Esophagus squamous epithelium (tissue), 4 donors: ENCODE results near the gene KIAA2012.

Experiments used
- POLR2A ChIP-seq, 4 donors: fragments of 450-650 bp; IDR thresholded peaks; one replicate each; pipeline ENCODE4 v1.6.1; 2017; ENCODE audit warnings: antibody characterized with exemption in 4 of 4, mild to moderate bottlenecking in 4 of 4, moderate library complexity in 3 of 4
- TF ChIP-seq, protein P1 (sequence below), 6 experiments: fragments of 450-650 bp in 4 of 6; fragments of 200-600 bp in 2 of 6; sonication (generic) in 2 of 6; IDR thresholded peaks; one replicate each; pipeline ENCODE4 v1.5.1; 2016 to 2019; ENCODE audit warnings: antibody characterized with exemption in 6 of 6, mild to moderate bottlenecking in 4 of 6, moderate library complexity in 4 of 6

DNA sequence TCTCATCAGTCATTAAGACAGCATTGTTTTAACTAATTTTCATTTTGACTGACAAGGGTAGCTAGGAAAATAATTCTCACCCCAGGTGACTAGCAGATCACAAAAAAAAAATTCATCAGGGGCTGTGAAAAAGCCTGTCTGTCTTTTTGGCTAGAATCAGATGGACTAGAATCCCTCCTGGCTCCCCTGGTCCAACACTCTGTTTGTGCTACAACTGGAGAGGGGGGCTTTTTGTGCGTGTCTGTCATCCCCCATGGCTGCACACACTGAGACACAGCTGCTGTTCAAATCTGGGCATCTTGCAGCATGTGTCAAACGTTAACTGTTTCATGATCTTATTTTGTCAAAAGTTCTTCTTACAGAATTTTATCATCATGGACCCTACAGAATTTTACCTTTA is 51.2 kb downstream of the KIAA2012 start:
- TF ChIP-seq, protein P1, sequence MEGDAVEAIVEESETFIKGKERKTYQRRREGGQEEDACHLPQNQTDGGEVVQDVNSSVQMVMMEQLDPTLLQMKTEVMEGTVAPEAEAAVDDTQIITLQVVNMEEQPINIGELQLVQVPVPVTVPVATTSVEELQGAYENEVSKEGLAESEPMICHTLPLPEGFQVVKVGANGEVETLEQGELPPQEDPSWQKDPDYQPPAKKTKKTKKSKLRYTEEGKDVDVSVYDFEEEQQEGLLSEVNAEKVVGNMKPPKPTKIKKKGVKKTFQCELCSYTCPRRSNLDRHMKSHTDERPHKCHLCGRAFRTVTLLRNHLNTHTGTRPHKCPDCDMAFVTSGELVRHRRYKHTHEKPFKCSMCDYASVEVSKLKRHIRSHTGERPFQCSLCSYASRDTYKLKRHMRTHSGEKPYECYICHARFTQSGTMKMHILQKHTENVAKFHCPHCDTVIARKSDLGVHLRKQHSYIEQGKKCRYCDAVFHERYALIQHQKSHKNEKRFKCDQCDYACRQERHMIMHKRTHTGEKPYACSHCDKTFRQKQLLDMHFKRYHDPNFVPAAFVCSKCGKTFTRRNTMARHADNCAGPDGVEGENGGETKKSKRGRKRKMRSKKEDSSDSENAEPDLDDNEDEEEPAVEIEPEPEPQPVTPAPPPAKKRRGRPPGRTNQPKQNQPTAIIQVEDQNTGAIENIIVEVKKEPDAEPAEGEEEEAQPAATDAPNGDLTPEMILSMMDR (IDR thresholded peaks at IDR 0.05): no peak
- no peak for TF ChIP-seq POLR2A (IDR thresholded peaks at IDR 0.05)
